GM21447 (cell line): ENCODE data around the gene GAMT.

ENCODE experiments used
- ATAC-seq: cut with Tn5 transposase; IDR thresholded peaks from one replicate; pipeline ENCODE4 v1.9.1; 2021; ENCODE audit not compliant: unreplicated experiment

Gene GAMT

GRCh38 chr19:1366899-1367870 lies 34.2 kb downstream of the GAMT start:
- no peak for ATAC-seq

- no peak for ATAC-seq
These were observed 35.0 kb downstream of the GAMT start for GRCh38 chr19:1366296-1366695.

- ATAC-seq = no peak
These were observed 35.7 kb downstream of the GAMT start for GRCh38 chr19:1365319-1366269.

GRCh38 chr19:1364070-1364704 lies 37.2 kb downstream of the GAMT start:
- no peak for ATAC-seq

DNA sequence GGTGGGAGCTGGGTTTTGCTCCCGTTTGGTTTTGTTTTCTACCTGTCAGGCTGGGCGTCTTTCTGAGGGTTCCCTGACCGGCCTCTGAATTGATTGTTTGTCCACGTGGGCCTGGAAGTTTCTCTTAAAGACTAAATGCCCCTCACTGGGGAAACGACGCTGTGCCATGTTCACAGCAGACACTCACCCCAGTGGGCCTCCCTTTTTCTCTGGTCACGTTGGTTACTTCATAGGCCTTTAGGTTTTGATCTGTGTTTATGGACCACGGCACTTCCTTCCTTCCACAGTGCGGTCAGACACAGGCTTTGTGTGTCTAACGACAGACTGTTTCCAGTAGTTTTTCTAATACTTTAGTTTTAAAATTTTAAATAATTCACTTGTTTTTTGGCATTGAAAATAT lies 37.7 kb downstream of the GAMT start:
- ATAC-seq = no peak

GRCh38 chr19:1362387-1363257 lies 38.7 kb downstream of the GAMT start:
- no peak for ATAC-seq

DNA sequence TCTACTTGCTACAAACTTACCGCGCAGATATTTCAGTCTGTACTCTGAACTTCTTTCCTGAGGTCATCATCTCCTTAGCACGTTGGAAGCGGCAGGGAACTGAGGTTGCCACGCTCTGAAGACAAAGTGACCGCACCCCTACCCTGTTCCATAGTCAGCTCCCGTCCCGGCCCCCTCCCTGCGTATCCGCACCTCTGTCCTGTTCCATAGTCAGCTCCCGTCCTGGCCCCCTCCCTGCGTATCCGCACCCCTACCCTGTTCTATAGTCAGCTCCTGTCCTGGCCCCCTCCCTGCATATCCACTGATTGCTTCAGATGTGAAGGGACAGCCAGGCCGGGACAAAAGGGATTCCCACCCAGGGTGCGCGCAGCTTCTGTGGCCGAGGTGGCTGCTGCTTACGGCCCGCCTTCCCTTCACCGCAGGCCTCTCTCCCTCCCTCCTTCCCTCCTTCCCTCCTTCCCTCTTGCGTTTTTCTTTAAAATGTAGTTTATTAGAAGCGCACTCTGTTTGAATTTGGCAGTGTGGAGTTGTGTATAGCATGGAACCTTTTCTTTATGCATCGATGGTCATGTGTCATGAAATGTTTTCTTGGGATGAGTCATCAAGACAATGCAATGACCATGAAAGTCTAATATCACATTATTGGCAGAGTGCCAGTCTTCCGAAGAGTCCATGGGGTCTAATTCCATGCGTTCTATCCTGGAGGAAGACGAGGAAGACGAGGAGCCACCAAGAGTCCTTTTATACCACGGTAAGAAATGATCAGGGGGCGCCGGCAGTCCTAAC lies 39.5 kb downstream of the GAMT start:
- ATAC-seq = no peak

- no peak for ATAC-seq
These were observed 40.4 kb downstream of the GAMT start for GRCh38 chr19:1360818-1361461.

DNA sequence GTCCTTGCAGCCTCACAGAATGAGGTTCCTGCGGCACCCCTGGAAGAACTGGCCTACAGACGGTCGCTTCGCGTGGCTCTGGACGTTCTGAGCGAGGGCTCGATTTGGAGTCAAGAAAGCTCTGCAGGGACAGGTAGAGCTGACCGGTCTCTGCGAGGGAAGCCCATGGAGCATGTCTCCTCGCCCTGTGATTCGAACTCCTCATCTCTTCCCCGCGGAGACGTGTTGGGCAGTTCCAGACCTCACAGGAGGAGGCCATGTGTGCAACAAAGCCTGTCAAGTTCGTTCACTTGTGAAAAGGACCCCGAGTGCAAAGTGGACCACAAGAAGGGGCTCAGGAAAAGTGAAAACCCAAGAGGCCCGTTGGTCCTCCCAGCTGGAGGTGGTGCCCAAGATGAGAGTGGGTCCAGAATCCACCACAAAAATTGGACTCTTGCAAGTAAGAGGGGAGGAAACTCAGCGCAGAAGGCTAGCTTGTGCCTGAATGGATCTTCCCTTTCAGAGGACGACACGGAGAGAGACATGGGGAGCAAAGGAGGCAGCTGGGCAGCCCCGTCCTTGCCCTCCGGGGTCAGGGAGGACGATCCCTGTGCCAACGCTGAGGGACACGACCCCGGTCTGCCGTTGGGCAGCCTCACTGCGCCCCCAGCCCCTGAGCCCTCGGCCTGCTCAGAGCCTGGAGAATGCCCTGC lies 41.1 kb downstream of the GAMT start:
- no peak for ATAC-seq

DNA sequence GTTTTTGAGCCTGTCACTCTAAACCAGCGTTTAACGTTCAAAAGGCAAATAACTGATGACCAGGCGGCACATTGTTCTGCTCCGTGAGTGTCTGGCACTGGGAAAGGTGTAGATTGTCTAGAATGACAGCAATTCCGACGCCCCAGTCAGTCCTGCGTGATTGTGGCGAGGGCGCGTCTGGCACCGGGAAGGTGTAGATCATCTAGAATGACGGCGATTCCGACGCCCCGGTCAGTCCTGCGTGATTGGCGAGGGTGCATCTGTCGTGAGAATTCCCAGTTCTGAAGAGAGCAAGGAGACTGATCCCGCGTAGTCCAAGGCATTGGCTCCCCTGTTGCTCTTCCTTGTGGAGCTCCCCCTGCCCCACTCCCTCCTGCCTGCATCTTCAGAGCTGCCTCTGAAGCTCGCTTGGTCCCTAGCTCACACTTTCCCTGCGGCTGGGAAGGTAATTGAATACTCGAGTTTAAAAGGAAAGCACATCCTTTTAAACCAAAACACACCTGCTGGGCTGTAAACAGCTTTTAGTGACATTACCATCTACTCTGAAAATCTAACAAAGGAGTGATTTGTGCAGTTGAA lies 43.7 kb downstream of the GAMT start:
- ATAC-seq = no peak

DNA sequence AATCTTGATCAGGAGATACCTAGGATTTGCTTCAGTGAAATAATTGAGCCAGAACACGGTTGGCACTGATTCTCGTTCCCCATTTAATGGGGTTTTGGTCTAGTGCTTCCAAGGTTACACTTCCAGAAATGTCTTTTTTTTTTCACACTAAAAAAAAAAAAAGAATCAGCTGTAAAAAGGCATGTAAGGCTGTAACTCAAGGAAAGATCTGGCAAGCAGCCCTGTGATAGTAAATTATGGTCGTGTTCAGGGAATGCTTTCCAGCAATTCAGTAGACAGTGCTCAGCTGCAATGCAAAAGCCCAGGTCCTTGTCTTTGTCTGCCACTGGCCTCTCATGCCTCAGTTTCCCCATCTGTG lies 44.9 kb downstream of the GAMT start:
- no peak for ATAC-seq

GRCh38 chr19:1355568-1356507 lies 45.5 kb downstream of the GAMT start:
- ATAC-seq = no peak

- ATAC-seq = peak; percentile 20
These were observed 46.3 kb downstream of the GAMT start for GRCh38 chr19:1354970-1355567.

DNA sequence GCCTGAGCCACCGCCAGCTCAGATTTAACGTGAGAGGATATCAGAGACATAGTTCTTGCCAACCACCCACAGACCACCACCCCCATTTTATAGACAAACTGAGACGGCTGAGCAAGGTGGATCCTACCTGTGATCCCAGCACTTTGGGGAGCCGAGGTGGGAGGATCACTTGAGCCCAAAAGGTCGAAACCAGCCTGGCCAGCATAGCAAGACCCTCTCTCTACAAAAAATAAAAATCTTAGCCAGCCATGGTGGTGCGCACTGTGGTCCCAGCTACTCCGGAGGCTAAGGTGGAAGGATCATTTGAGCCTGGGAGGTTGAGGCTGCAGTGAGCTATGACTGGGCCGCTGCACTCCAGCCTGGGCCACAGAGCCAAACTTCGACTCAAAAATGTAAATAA lies 48.2 kb downstream of the GAMT start:
- ATAC-seq = no peak

- ATAC-seq = no peak
These were observed 49.9 kb downstream of the GAMT start for GRCh38 chr19:1351381-1351851.

GRCh38 chr19:1350867-1351266 lies 50.5 kb downstream of the GAMT start:
- no peak for ATAC-seq
